ENCODE results near the gene CXXC5. TPM values are rescaled to one million over a fixed set of nuclear protein-coding genes. Genes with fewer than 3 reads are reported as not detected.

Gene CXXC5
- total RNA-seq, 1 experiment from 2014 or later, result 57.2 TPM

DNA sequence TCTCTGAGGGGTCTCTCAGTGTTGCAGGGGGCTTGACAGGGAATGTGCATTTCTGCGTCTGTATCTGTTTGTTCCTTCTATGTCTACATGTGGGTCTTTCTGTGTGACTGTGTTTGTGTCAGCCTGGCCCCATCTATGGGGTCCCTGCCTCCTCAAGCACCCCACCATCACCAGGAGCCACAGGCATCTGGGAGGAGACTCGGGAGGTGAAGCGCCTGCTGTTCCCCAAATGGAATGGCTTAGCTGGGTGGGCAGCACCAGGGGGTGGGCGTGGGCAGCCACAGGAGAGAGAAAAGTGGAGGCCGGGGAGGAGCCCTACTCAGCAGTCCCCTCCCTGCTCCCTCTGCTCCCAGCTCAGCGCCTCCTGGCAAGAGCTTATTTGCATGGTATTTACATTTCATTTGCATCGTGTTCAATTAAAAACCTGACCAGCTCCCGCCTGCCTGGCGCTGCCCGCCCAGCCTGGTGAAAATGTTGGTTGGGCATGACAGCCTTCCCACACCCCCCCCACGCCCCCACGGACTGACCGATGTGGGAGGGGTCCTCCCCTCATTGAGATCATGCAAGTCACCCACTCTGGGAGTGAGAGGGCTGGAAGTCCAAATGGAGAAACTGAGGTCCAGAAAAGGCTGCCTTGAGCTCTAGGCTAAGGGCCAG is 50.5 kb downstream of the CXXC5 start:
- Histone ChIP-seq H3K36me3 (ENCODE audit: insufficient read depth, low read length, poor library complexity, severe bottlenecking) (no peaks in the 10 kb centered on the region), H3K4me1 (ENCODE audit: insufficient read depth, low read length, poor library complexity, severe bottlenecking) (peaks cover 45% of the 10 kb centered on the region), H3K27ac (ENCODE audit: low read depth, low read length, poor library complexity, severe bottlenecking) (peak overlapping the region; percentile 89), H3K27me3 (replicated peaks; ENCODE audit: insufficient read depth, low read depth, low read length, poor library complexity) (no peaks in the 10 kb centered on the region), H3K4me3 (ENCODE audit: low read depth, low read length, poor library complexity, severe bottlenecking) (no peak overlapping the region), H3K9me3 (ENCODE audit: low read depth, low read length, poor library complexity, severe bottlenecking) (no peaks in the 10 kb centered on the region)
- intact Hi-C loops (cut with micrococcal nuclease; ENCODE audit: unreplicated experiment), result loop anchor here (5.0 kb wide), 1 partner anchor 46 kb away; no protein-coding TSS in a partner anchor
- peak; percentile 92 for DNase-seq (ENCODE audit: low spot score)
- BruUV-seq (replicated peaks), result no TSS peak
- CTCF ChIA-PET, result interaction anchor here (0.6 kb wide), 1 partner anchor 10 kb away, joined by 3 read pairs; no protein-coding TSS in a partner anchor
- POLR2A ChIA-PET (ENCODE audit: low non-redundant PET), result no interaction called here
- TF ChIP-seq EZH2 (IDR thresholded peaks at IDR 0.05; ENCODE audit: borderline replicate concordance, low read depth, low read length, poor library complexity, severe bottlenecking), result no peak
- TF ChIP-seq, protein P1, sequence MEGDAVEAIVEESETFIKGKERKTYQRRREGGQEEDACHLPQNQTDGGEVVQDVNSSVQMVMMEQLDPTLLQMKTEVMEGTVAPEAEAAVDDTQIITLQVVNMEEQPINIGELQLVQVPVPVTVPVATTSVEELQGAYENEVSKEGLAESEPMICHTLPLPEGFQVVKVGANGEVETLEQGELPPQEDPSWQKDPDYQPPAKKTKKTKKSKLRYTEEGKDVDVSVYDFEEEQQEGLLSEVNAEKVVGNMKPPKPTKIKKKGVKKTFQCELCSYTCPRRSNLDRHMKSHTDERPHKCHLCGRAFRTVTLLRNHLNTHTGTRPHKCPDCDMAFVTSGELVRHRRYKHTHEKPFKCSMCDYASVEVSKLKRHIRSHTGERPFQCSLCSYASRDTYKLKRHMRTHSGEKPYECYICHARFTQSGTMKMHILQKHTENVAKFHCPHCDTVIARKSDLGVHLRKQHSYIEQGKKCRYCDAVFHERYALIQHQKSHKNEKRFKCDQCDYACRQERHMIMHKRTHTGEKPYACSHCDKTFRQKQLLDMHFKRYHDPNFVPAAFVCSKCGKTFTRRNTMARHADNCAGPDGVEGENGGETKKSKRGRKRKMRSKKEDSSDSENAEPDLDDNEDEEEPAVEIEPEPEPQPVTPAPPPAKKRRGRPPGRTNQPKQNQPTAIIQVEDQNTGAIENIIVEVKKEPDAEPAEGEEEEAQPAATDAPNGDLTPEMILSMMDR (conservative IDR thresholded peaks at IDR 0.05; ENCODE audit: low read depth, low read length), result no peak

DNA sequence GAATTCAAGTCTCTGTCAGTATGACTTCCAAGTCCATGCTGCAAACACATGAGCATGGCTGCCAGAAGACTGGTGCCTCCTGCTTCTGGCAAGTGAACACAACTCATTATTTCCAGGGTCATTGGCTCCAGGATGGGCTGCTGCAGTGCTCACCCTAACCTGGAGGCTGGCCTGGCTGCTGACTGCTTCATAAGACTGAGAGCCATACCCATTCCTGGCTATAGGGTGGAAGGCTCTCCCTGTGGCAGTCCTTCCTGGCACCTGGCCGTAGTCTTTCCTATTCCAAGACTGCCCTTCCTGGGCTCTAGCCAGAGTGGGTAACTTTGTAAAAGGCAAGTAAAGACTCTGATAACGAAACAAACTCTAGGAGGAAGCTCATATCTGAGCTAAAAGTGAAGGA is 51.2 kb downstream of the CXXC5 start:
- no peaks in the 10 kb centered on the region for H3K9me3 ChIP-seq (ENCODE audit: low read depth, low read length, poor library complexity, severe bottlenecking)
- H3K27me3 ChIP-seq (replicated peaks; ENCODE audit: insufficient read depth, low read depth, low read length, poor library complexity), result no peaks in the 10 kb centered on the region
- no peak for DNase-seq (ENCODE audit: low spot score)
- POLR2A ChIA-PET (ENCODE audit: low non-redundant PET), result no interaction called here
- peak overlapping the region; percentile 65 for H3K27ac ChIP-seq (ENCODE audit: low read depth, low read length, poor library complexity, severe bottlenecking)
- H3K4me1 ChIP-seq (ENCODE audit: insufficient read depth, low read length, poor library complexity, severe bottlenecking), result peaks cover 45% of the 10 kb centered on the region
- CTCF ChIA-PET, result no interaction called here
- H3K36me3 ChIP-seq (ENCODE audit: insufficient read depth, low read length, poor library complexity, severe bottlenecking), result no peaks in the 10 kb centered on the region
- BruUV-seq (replicated peaks), result no TSS peak
- intact Hi-C loops (cut with micrococcal nuclease; ENCODE audit: unreplicated experiment), result loop anchor here (5.0 kb wide), 1 partner anchor 47 kb away; no protein-coding TSS in a partner anchor
- TF ChIP-seq EZH2 (IDR thresholded peaks at IDR 0.05; ENCODE audit: borderline replicate concordance, low read depth, low read length, poor library complexity, severe bottlenecking), result no peak
- TF ChIP-seq, protein P1 (conservative IDR thresholded peaks at IDR 0.05; ENCODE audit: low read depth, low read length), result no peak
- H3K4me3 ChIP-seq (ENCODE audit: low read depth, low read length, poor library complexity, severe bottlenecking), result no peak overlapping the region

DNA sequence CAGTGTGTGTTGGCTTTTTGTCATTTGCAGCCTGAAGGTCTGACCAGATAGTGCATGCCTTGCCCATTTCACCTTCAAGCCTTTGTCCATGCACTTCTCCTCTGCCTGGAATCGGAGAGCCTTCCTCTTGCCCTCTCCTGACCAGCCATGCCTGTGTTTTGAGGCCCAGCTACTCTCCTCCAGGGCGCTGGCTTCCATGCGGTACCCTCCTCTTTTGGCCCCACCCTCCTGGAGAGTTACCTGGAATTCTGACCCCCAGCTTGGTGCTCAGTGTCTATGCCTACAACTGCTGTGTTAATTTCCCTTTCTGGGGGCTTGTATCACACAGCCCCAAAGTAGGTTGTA is 52.5 kb downstream of the CXXC5 start:
- CTCF ChIA-PET, result no interaction called here
- BruUV-seq (replicated peaks), result no TSS peak
- POLR2A ChIA-PET (ENCODE audit: low non-redundant PET), result no interaction called here

More for the DNA sequence above, 52.5 kb downstream of the CXXC5 start:
- no peaks in the 10 kb centered on the region for H3K9me3 ChIP-seq (ENCODE audit: low read depth, low read length, poor library complexity, severe bottlenecking)
- no peaks in the 10 kb centered on the region for H3K36me3 ChIP-seq (ENCODE audit: insufficient read depth, low read length, poor library complexity, severe bottlenecking)
- no peaks in the 10 kb centered on the region for H3K27me3 ChIP-seq (replicated peaks; ENCODE audit: insufficient read depth, low read depth, low read length, poor library complexity)
- peaks cover 45% of the 10 kb centered on the region for H3K4me1 ChIP-seq (ENCODE audit: insufficient read depth, low read length, poor library complexity, severe bottlenecking)
- no peak for TF ChIP-seq EZH2 (IDR thresholded peaks at IDR 0.05; ENCODE audit: borderline replicate concordance, low read depth, low read length, poor library complexity, severe bottlenecking)
- TF ChIP-seq, protein P1 (conservative IDR thresholded peaks at IDR 0.05; ENCODE audit: low read depth, low read length), result no peak
- DNase-seq (ENCODE audit: low spot score), result no peak
- H3K27ac ChIP-seq (ENCODE audit: low read depth, low read length, poor library complexity, severe bottlenecking), result peak overlapping the region; percentile 10
- no peak overlapping the region for H3K4me3 ChIP-seq (ENCODE audit: low read depth, low read length, poor library complexity, severe bottlenecking)
- intact Hi-C loops (cut with micrococcal nuclease; ENCODE audit: unreplicated experiment), result no loop called here
